MM.1S (cell line): ENCODE results near the gene BRD8.

ENCODE experiments used
- DNase-seq: peaks from one replicate; pipeline ENCODE4 v3.0.0-alpha.2; 2015
- H2AFZ ChIP-seq: fragments of 300-600 bp; sonication (generic); 2 replicates; pipeline ENCODE4 v1.6.0; 2016; ENCODE audit warnings: antibody characterized with exemption, low read length
- H3F3A ChIP-seq: fragments of 300-600 bp; sonication (generic); 2 replicates; pipeline ENCODE4 v1.6.1; 2016; ENCODE audit warnings: mild to moderate bottlenecking, antibody characterized with exemption, low read length, moderate library complexity, mixed read lengths; ENCODE audit not compliant: insufficient read depth
- H3K27ac ChIP-seq: fragments of 300-600 bp; sonication (generic); 2 replicates; pipeline ENCODE4 v1.5.1; 2016; ENCODE audit warnings: mild to moderate bottlenecking, low read length
- H3K27me3 ChIP-seq: fragments of 300-600 bp; sonication (generic); replicated peaks from 2 replicates; pipeline ENCODE4 v1.6.0; 2016; ENCODE audit warnings: low read length; ENCODE audit not compliant: insufficient read depth
- H3K36me3 ChIP-seq: fragments of 300-600 bp; sonication (generic); replicated peaks from 2 replicates; pipeline ENCODE4 v1.6.1; 2016; ENCODE audit warnings: mild to moderate bottlenecking, low read length, mixed read lengths; ENCODE audit not compliant: insufficient read depth
- H3K4me1 ChIP-seq: fragments of 300-600 bp; sonication (generic); 2 replicates; pipeline ENCODE4 v1.6.1; 2016; ENCODE audit warnings: low read length, mixed read lengths
- H3K4me2 ChIP-seq: fragments of 300-600 bp; sonication (generic); 2 replicates; pipeline ENCODE4 v1.6.0; 2016; ENCODE audit warnings: low read depth, low read length
- H3K4me3 ChIP-seq: fragments of 300-600 bp; sonication (generic); 2 replicates; pipeline ENCODE4 v1.5.1; 2016; ENCODE audit warnings: low read length, mixed read lengths
- H3K79me2 ChIP-seq: fragments of 300-600 bp; sonication (generic); 2 replicates; pipeline ENCODE4 v1.6.1; 2016; ENCODE audit warnings: mixed run types, low read length, mixed read lengths
- H3K9ac ChIP-seq: fragments of 300-600 bp; sonication (generic); 2 replicates; pipeline ENCODE4 v1.6.1; 2016; ENCODE audit warnings: low read length, mixed read lengths
- H3K9me2 ChIP-seq: fragments of 300-600 bp; sonication (generic); replicated peaks from 2 replicates; pipeline ENCODE4 v1.6.1; 2016; ENCODE audit warnings: mild to moderate bottlenecking, low read length, mixed read lengths; ENCODE audit not compliant: insufficient read depth
- H3K9me3 ChIP-seq: fragments of 300-600 bp; sonication (generic); replicated peaks from 2 replicates; pipeline ENCODE4 v1.6.1; 2016; ENCODE audit warnings: mild to moderate bottlenecking, low read length, mixed read lengths; ENCODE audit not compliant: insufficient read depth
- H4K20me1 ChIP-seq: fragments of 300-600 bp; sonication (generic); 2 replicates; pipeline ENCODE4 v1.6.1; 2016; ENCODE audit warnings: mild to moderate bottlenecking, low read length, moderate library complexity, mixed read lengths; ENCODE audit not compliant: insufficient read depth
- CTCF ChIP-seq: fragments of 300-600 bp; sonication (generic); IDR thresholded peaks from 2 replicates; pipeline ENCODE4 v1.5.1; 2016; ENCODE audit warnings: antibody characterized with exemption, low read length, mixed read lengths
- EZH2 ChIP-seq: fragments of 300-600 bp; sonication (generic); optimal IDR thresholded peaks from 2 replicates; pipeline ENCODE3; 2017; ENCODE audit warnings: low read depth, mild to moderate bottlenecking, antibody characterized with exemption, low read length, mixed read lengths
- EZH2phosphoT487 ChIP-seq: fragments of 300-600 bp; sonication (generic); IDR thresholded peaks from 2 replicates; pipeline ENCODE4 v1.6.1; 2018; ENCODE audit warnings: antibody characterized with exemption, low read length

Gene BRD8

GRCh38 chr5:138188626-138189025 lies 10.2 kb upstream of the BRD8 start:
- H3K36me3 ChIP-seq: peaks cover 39% of the 10 kb centered on the region

GRCh38 chr5:138186002-138186447 lies 7.6 kb upstream of the BRD8 start:
- peak overlapping the region; percentile 24; the same call in 1 of the 2 replicates for H3K27ac ChIP-seq
- TF ChIP-seq CTCF (no peak), EZH2 (no peak), EZH2phosphoT487 (no peak)
- H4K20me1 ChIP-seq: no peaks in the 10 kb centered on the region
- peaks cover 10% of the 10 kb centered on the region; the same call in 1 of the 2 replicates for H3K4me1 ChIP-seq
- H3K4me2 ChIP-seq: no peak overlapping the region; the same call in 1 of the 2 replicates
- H3K27me3 ChIP-seq: no peaks in the 10 kb centered on the region
- peaks cover 17% of the 10 kb centered on the region; the same call in 1 of the 2 replicates for H3F3A ChIP-seq
- no peak overlapping the region for H3K4me3 ChIP-seq
- H2AFZ ChIP-seq: no peak overlapping the region
- H3K9me2 ChIP-seq: no peaks in the 10 kb centered on the region
- H3K9me3 ChIP-seq: no peaks in the 10 kb centered on the region
- H3K9ac ChIP-seq: no peak overlapping the region
- peak; percentile 18 for DNase-seq
- peaks cover 12% of the 10 kb centered on the region for H3K79me2 ChIP-seq
- H3K36me3 ChIP-seq: peaks cover 52% of the 10 kb centered on the region

More at GRCh38 chr5:138188626-138189025, 10.2 kb upstream of the BRD8 start:
- no peak overlapping the region for H3K9ac ChIP-seq
- no peak overlapping the region for H2AFZ ChIP-seq
- H3K9me2 ChIP-seq: no peaks in the 10 kb centered on the region
- no peak overlapping the region for H3K4me2 ChIP-seq
- H3K4me1 ChIP-seq: peaks cover 10% of the 10 kb centered on the region; the same call in 1 of the 2 replicates
- H3F3A ChIP-seq: peaks cover 17% of the 10 kb centered on the region; the same call in 1 of the 2 replicates
- DNase-seq: no peak
- no peak overlapping the region for H3K27ac ChIP-seq
- no peaks in the 10 kb centered on the region for H3K27me3 ChIP-seq
- no peaks in the 10 kb centered on the region for H4K20me1 ChIP-seq
- no peak for TF ChIP-seq EZH2phosphoT487
- no peak for TF ChIP-seq EZH2
- no peak for TF ChIP-seq CTCF
- no peaks in the 10 kb centered on the region for H3K9me3 ChIP-seq
- peaks cover 5% of the 10 kb centered on the region; the same call in 1 of the 2 replicates for H3K79me2 ChIP-seq
- H3K4me3 ChIP-seq: no peak overlapping the region

DNA sequence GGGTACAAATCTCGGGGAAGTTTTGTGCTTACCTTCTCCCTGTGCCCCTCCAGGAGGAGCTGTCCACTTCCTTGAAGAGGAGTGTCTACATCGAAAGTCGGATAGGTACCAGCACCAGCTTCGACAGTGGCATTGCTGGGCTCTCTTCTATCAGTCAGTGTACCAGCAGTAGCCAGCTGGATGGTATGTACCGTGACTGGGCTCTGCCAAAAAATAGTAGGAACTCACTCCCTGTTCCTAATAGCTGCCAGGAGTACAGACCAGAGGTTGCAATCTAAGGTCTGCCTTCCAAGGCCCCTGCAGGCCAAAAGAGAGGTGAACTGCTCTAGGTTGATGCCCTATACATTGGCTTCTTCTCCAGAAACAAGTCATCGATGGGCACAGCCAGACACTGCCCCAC lies 4.4 kb upstream of the BRD8 start:
- Histone ChIP-seq H3K4me2 (no peak overlapping the region), H3F3A (peaks cover 33% of the 10 kb centered on the region), H3K27ac (no peak overlapping the region), H3K4me3 (no peak overlapping the region), H3K79me2 (peaks cover 39% of the 10 kb centered on the region), H3K4me1 (peaks cover 10% of the 10 kb centered on the region; the same call in 1 of the 2 replicates), H3K9me3 (no peaks in the 10 kb centered on the region), H3K36me3 (peaks cover 37% of the 10 kb centered on the region), H3K9me2 (no peaks in the 10 kb centered on the region), H4K20me1 (no peaks in the 10 kb centered on the region), H2AFZ (no peak overlapping the region), H3K27me3 (no peaks in the 10 kb centered on the region), H3K9ac (no peak overlapping the region)
- no peak for TF ChIP-seq CTCF
- TF ChIP-seq EZH2: no peak
- TF ChIP-seq EZH2phosphoT487: no peak
- DNase-seq: no peak
